ENCODE data around the gene METTL9. TPM values are rescaled to one million over a fixed set of nuclear protein-coding genes. Genes with fewer than 3 reads are reported as not detected.

METTL9 gene
- total RNA-seq, 1 donor from 2014 or later: 91.9 TPM

DNA sequence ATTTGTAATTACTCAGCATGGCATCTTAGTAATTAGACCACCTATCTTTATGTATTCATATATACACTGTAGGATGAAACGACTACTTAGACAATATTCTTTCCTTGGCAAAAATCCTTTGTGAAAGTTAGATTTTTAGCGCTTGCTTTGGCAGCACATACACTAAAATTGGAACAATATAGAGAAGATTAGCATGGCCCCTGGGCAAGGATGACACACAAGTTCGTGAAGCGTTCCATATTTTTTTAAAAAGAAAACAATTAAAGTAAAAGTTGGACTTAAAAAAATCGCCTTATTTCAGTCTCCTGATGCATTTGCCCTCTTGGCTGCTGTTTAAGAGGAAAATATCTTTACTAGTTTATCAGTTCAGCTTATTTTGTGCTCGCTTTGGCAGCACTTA is 42.5 kb downstream of the METTL9 start:
- H3K27me3 Mint-ChIP-seq (ENCODE audit: unreplicated experiment): no peaks in the 10 kb centered on the region
- no peak overlapping the region for H3K4me3 Mint-ChIP-seq (ENCODE audit: unreplicated experiment)
- TF ChIP-seq, protein P1, sequence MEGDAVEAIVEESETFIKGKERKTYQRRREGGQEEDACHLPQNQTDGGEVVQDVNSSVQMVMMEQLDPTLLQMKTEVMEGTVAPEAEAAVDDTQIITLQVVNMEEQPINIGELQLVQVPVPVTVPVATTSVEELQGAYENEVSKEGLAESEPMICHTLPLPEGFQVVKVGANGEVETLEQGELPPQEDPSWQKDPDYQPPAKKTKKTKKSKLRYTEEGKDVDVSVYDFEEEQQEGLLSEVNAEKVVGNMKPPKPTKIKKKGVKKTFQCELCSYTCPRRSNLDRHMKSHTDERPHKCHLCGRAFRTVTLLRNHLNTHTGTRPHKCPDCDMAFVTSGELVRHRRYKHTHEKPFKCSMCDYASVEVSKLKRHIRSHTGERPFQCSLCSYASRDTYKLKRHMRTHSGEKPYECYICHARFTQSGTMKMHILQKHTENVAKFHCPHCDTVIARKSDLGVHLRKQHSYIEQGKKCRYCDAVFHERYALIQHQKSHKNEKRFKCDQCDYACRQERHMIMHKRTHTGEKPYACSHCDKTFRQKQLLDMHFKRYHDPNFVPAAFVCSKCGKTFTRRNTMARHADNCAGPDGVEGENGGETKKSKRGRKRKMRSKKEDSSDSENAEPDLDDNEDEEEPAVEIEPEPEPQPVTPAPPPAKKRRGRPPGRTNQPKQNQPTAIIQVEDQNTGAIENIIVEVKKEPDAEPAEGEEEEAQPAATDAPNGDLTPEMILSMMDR (IDR thresholded peaks at IDR 0.05): no peak
- peaks cover 39% of the 10 kb centered on the region for H3K4me1 Mint-ChIP-seq (ENCODE audit: unreplicated experiment)
- H3K27ac Mint-ChIP-seq (ENCODE audit: unreplicated experiment): no peak overlapping the region
- DNase-seq (ENCODE audit: extremely low spot score, unreplicated experiment): no peak
- H3K36me3 Mint-ChIP-seq (ENCODE audit: unreplicated experiment): peaks cover 3% of the 10 kb centered on the region
- H3K9me3 Mint-ChIP-seq (ENCODE audit: unreplicated experiment): no peaks in the 10 kb centered on the region

DNA sequence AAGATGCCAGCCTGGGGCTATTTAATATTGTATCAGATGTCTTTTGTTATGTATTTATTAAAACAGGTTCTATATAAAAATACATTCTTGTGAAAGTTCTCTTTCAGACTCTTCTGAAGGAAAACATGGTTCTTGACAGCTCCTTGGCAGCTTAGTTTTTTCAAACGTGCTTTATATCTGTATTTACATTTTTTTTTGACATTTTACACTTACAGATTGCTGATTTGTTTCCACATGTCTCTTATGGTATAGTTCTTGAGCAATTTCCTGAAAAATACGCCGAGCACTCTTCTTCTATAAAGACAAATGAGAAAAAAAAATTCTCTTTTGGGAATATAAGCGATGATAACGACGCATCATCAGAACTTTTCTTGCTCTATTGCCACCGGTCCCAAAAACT is 43.5 kb downstream of the METTL9 start:
- Mint-ChIP-seq H3K27ac (ENCODE audit: unreplicated experiment) (peak overlapping the region; percentile 34), H3K4me1 (ENCODE audit: unreplicated experiment) (peaks cover 41% of the 10 kb centered on the region), H3K36me3 (ENCODE audit: unreplicated experiment) (peaks cover 2% of the 10 kb centered on the region), H3K9me3 (ENCODE audit: unreplicated experiment) (no peaks in the 10 kb centered on the region), H3K27me3 (ENCODE audit: unreplicated experiment) (no peaks in the 10 kb centered on the region), H3K4me3 (ENCODE audit: unreplicated experiment) (no peak overlapping the region)
- TF ChIP-seq, protein P1 (IDR thresholded peaks at IDR 0.05): no peak
- no peak for DNase-seq (ENCODE audit: extremely low spot score, unreplicated experiment)

GRCh38 chr16:21643785-21644184 is 44.4 kb downstream of the METTL9 start:
- TF ChIP-seq, protein P1 (IDR thresholded peaks at IDR 0.05): no peak

GRCh38 chr16:21644674-21645073 is 45.3 kb downstream of the METTL9 start:
- DNase-seq (ENCODE audit: extremely low spot score, unreplicated experiment): no peak
- Mint-ChIP-seq H3K4me1 (ENCODE audit: unreplicated experiment) (peaks cover 36% of the 10 kb centered on the region), H3K4me3 (ENCODE audit: unreplicated experiment) (no peak overlapping the region), H3K36me3 (ENCODE audit: unreplicated experiment) (peaks cover 2% of the 10 kb centered on the region), H3K9me3 (ENCODE audit: unreplicated experiment) (no peaks in the 10 kb centered on the region), H3K27ac (ENCODE audit: unreplicated experiment) (peak overlapping the region; percentile 85), H3K27me3 (ENCODE audit: unreplicated experiment) (no peaks in the 10 kb centered on the region)
- TF ChIP-seq, protein P1 (IDR thresholded peaks at IDR 0.05): no peak

More at GRCh38 chr16:21643785-21644184, 44.4 kb downstream of the METTL9 start:
- Mint-ChIP-seq H3K4me1 (ENCODE audit: unreplicated experiment) (peaks cover 36% of the 10 kb centered on the region), H3K4me3 (ENCODE audit: unreplicated experiment) (no peak overlapping the region), H3K27me3 (ENCODE audit: unreplicated experiment) (no peaks in the 10 kb centered on the region), H3K36me3 (ENCODE audit: unreplicated experiment) (peaks cover 2% of the 10 kb centered on the region), H3K27ac (ENCODE audit: unreplicated experiment) (no peak overlapping the region), H3K9me3 (ENCODE audit: unreplicated experiment) (no peaks in the 10 kb centered on the region)
- DNase-seq (ENCODE audit: extremely low spot score, unreplicated experiment): no peak

DNA sequence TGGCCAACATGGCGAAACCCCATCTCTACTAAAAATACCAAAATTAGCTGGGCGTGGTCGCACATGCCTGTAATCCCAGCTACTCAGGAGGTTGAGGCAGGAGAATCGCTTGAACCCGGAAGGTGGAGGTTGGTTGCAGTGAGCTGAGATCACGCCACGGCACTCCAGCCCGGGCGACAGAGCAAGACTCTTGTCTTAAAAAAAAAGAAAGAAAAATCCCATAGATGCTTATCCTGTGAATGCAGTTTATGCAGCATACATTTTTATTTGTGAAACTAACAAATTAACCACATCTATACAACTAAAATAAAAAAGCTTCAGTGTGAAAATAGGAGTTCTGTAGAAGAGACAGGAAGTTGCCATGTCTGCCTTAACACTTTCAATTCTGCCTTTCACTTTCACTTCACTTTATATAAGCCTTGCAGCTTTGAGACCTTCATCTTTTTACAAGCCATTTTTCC is 45.9 kb downstream of the METTL9 start:
- DNase-seq (ENCODE audit: extremely low spot score, unreplicated experiment): no peak
- Mint-ChIP-seq H3K4me3 (ENCODE audit: unreplicated experiment) (peak overlapping the region; percentile 55), H3K4me1 (ENCODE audit: unreplicated experiment) (peaks cover 36% of the 10 kb centered on the region), H3K9me3 (ENCODE audit: unreplicated experiment) (no peaks in the 10 kb centered on the region), H3K27ac (ENCODE audit: unreplicated experiment) (peak overlapping the region; percentile 85), H3K36me3 (ENCODE audit: unreplicated experiment) (peaks cover 2% of the 10 kb centered on the region), H3K27me3 (ENCODE audit: unreplicated experiment) (no peaks in the 10 kb centered on the region)
- TF ChIP-seq, protein P1 (IDR thresholded peaks at IDR 0.05): no peak

All from osteocyte (in vitro differentiated cells).